Activated CD4-positive, alpha-beta T cell treated with anti-CD3 and anti-CD28 coated beads, Interleukin-2, amount 10 ng/mL, durations not matched to agents 7 days and 5 days (primary cell): ENCODE results near the gene TACC2. TPM values are rescaled to one million over a fixed set of nuclear protein-coding genes. Genes with fewer than 3 reads are reported as not detected.

Source experiments
- CTCF ChIA-PET: fragments of 350-600 bp; sonication (Branson Sonifier 250); formaldehyde crosslinking; loops from one replicate; lab custom pipeline; 2021; ENCODE audit warnings: antibody characterized with exemption; lab: Charles Lee
- POLR2A ChIA-PET: fragments of 350-600 bp; sonication (Branson Sonifier 250); formaldehyde crosslinking; loops from one replicate; lab custom pipeline; 2021; ENCODE audit warnings: antibody characterized with exemption; lab: Charles Lee
- DNase-seq: peaks from one replicate; pipeline ENCODE4 v3.0.0-alpha.2; 2020
- H3K27ac Mint-ChIP-seq: one replicate; pipeline ENCODE4 v1.8.0; 2021; ENCODE audit warnings: mild to moderate bottlenecking, moderate library complexity, mixed read lengths
- H3K27me3 Mint-ChIP-seq: one replicate; pipeline ENCODE4 v1.8.0; 2021; ENCODE audit warnings: mixed read lengths
- H3K36me3 Mint-ChIP-seq: one replicate; pipeline ENCODE4 v1.8.0; 2021; ENCODE audit warnings: low read depth, mixed read lengths
- H3K4me1 Mint-ChIP-seq: one replicate; pipeline ENCODE4 v1.8.0; 2021; ENCODE audit warnings: mixed read lengths
- H3K4me3 Mint-ChIP-seq: one replicate; pipeline ENCODE4 v1.8.0; 2021; ENCODE audit warnings: mild to moderate bottlenecking, moderate library complexity, mixed read lengths
- H3K9me3 Mint-ChIP-seq: one replicate; pipeline ENCODE4 v1.8.0; 2021; ENCODE audit warnings: mixed read lengths
- total RNA-seq, 2 experiments: library from RNA; stranded (reverse); gene quantifications; one replicate each; pipeline ENCODE4 v1.2.3, GENCODE V29; 2021

Gene TACC2
- total RNA-seq, 2 experiments from 2014 or later, result not detected

DNA sequence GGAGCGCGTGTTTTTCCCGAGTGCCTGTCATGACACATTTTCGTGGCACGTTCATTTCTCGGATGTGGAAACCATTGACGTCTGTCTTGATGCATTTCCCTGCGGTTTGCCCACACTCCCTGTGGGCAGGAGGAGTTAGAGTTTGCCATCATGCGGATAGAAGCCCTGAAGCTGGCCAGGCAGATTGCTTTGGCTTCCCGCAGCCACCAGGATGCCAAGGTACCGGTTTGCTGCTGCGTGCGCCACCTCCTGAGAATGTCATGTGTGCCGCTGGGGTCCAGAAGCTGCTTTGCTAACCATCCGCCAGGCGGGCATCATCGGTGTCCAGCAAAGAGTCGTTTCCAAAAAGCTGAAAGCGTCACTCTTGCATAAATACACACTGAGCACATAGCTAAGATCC is 241.3 kb downstream of the TACC2 start:
- no peaks in the 10 kb centered on the region for H3K36me3 Mint-ChIP-seq
- ChIA-PET POLR2A (no interaction called here), CTCF (no interaction called here)
- no peak overlapping the region for H3K27ac Mint-ChIP-seq
- no peaks in the 10 kb centered on the region for H3K9me3 Mint-ChIP-seq
- no peak for DNase-seq
- H3K27me3 Mint-ChIP-seq, result peaks cover 3% of the 10 kb centered on the region
- H3K4me3 Mint-ChIP-seq, result no peak overlapping the region
- no peaks in the 10 kb centered on the region for H3K4me1 Mint-ChIP-seq

DNA sequence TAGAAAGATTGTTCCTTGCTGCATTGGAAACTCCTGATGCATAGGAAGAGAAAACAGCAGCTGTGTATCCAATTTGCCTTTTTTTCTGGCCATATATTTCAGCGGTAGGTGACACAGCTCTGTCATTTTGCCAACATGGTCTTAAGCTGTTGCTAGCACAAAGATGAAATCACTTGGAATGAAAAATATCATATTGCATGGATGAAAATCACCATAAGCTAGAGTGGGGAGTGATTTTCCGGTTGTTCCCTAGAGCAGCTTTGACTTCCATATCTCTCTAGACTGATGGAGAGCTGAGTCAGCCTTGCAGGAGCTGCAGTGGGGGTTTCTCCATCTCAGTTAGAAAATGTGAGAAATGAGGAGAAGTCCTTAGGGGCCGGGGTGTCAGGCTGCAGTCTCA is 243.8 kb downstream of the TACC2 start:
- H3K27ac Mint-ChIP-seq, result no peak overlapping the region
- no peak overlapping the region for H3K4me3 Mint-ChIP-seq
- POLR2A ChIA-PET, result no interaction called here
- no peaks in the 10 kb centered on the region for H3K4me1 Mint-ChIP-seq
- CTCF ChIA-PET, result no interaction called here
- no peaks in the 10 kb centered on the region for H3K36me3 Mint-ChIP-seq
- no peak for DNase-seq
- no peaks in the 10 kb centered on the region for H3K9me3 Mint-ChIP-seq
- no peaks in the 10 kb centered on the region for H3K27me3 Mint-ChIP-seq

DNA sequence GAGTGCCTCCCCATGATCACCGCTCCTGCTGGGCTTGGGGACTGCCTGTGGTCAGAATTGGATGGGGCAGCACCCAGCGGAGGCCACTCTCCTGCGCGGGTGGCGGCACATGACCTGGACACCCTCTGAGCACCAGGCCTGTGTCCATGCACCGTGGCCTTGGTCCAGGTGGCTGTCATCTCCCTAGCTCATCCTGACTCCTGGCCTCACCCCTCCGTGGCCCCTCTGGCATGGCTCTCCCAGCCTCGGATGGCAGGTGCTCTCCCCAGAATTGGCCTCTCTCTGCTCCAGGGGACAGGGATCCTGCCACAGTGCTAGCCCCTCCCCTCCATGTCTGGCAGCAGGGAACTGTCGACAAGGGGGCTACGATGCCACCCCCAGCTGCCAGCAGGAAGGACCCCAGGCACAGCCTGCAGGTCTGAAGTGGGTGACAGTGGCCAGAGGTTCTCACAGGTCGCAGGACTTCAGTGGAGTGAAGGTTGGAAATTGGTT is 244.9 kb downstream of the TACC2 start:
- Mint-ChIP-seq H3K4me1 (no peaks in the 10 kb centered on the region), H3K27ac (no peak overlapping the region), H3K27me3 (no peaks in the 10 kb centered on the region), H3K9me3 (no peaks in the 10 kb centered on the region), H3K4me3 (no peak overlapping the region), H3K36me3 (no peaks in the 10 kb centered on the region)
- no peak for DNase-seq
- ChIA-PET CTCF (interaction anchor here (0.6 kb wide), 1 partner anchor 179 kb away, joined by 3 read pairs; no protein-coding TSS in a partner anchor), POLR2A (no interaction called here)

GRCh38 chr10:122234416-122234815 is 245.5 kb downstream of the TACC2 start:
- Mint-ChIP-seq H3K4me1 (no peaks in the 10 kb centered on the region), H3K9me3 (no peaks in the 10 kb centered on the region), H3K27ac (no peak overlapping the region), H3K27me3 (no peaks in the 10 kb centered on the region), H3K4me3 (no peak overlapping the region), H3K36me3 (no peaks in the 10 kb centered on the region)
- ChIA-PET CTCF (interaction anchor here (0.6 kb wide), 1 partner anchor 179 kb away, joined by 3 read pairs; no protein-coding TSS in a partner anchor), POLR2A (no interaction called here)
- DNase-seq, result no peak

- CTCF ChIA-PET, result no interaction called here
- DNase-seq, result no peak
- H3K9me3 Mint-ChIP-seq, result no peaks in the 10 kb centered on the region
- H3K27me3 Mint-ChIP-seq, result no peaks in the 10 kb centered on the region
- POLR2A ChIA-PET, result no interaction called here
- no peak overlapping the region for H3K27ac Mint-ChIP-seq
- no peaks in the 10 kb centered on the region for H3K4me1 Mint-ChIP-seq
- H3K36me3 Mint-ChIP-seq, result no peaks in the 10 kb centered on the region
- no peak overlapping the region for H3K4me3 Mint-ChIP-seq
These were observed 247.8 kb downstream of the TACC2 start for GRCh38 chr10:122236690-122237306.

DNA sequence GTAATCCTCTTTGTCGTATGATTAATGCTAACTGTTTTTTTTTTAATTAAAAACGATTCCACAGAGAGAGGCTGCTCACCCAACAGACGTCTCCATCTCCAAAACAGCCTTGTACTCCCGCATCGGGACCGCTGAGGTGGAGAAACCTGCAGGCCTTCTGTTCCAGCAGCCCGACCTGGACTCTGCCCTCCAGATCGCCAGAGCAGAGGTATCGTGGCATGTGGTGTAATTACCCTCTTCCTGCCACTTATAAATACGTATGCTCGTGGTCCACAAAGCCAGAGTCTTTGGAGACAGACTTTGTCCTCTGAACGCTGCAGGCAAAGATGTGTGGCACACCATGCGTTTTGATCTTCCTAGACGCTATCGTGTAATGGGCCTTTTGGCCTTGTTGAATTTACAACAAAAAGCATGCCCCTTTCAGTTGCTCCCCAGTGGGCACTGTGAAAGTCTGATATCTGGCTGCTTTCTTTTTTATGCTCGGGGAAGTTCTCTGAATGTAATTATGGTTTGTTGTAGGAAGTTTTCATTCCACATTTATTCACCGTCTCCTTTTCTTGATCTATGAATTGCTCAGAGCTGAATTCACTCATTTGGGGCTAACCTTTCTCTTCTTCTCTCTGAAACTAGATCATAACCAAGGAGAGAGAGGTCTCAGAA is 248.5 kb downstream of the TACC2 start:
- CTCF ChIA-PET, result no interaction called here
- H3K27me3 Mint-ChIP-seq, result no peaks in the 10 kb centered on the region
- no peaks in the 10 kb centered on the region for H3K36me3 Mint-ChIP-seq
- POLR2A ChIA-PET, result no interaction called here
- DNase-seq, result no peak
- H3K27ac Mint-ChIP-seq, result no peak overlapping the region
- no peak overlapping the region for H3K4me3 Mint-ChIP-seq
- no peaks in the 10 kb centered on the region for H3K4me1 Mint-ChIP-seq
- no peaks in the 10 kb centered on the region for H3K9me3 Mint-ChIP-seq

- H3K4me1 Mint-ChIP-seq, result no peaks in the 10 kb centered on the region
- no peaks in the 10 kb centered on the region for H3K27me3 Mint-ChIP-seq
- ChIA-PET POLR2A (no interaction called here), CTCF (interaction anchor here (1.6 kb wide), 1 partner anchor 8 kb away, joined by 3 read pairs; no protein-coding TSS in a partner anchor)
- H3K4me3 Mint-ChIP-seq, result no peak overlapping the region
- no peak overlapping the region for H3K27ac Mint-ChIP-seq
- DNase-seq, result no peak
- no peaks in the 10 kb centered on the region for H3K9me3 Mint-ChIP-seq
- no peaks in the 10 kb centered on the region for H3K36me3 Mint-ChIP-seq
These were observed 250.8 kb downstream of the TACC2 start for GRCh38 chr10:122239578-122240257.

GRCh38 chr10:122240401-122240800 is 251.4 kb downstream of the TACC2 start:
- Mint-ChIP-seq H3K4me1 (no peaks in the 10 kb centered on the region), H3K36me3 (no peaks in the 10 kb centered on the region), H3K9me3 (no peaks in the 10 kb centered on the region), H3K27ac (no peak overlapping the region), H3K27me3 (no peaks in the 10 kb centered on the region), H3K4me3 (no peak overlapping the region)
- POLR2A ChIA-PET, result no interaction called here
- CTCF ChIA-PET, result no interaction called here
- no peak for DNase-seq

- Mint-ChIP-seq H3K36me3 (no peaks in the 10 kb centered on the region), H3K4me3 (no peak overlapping the region), H3K9me3 (no peaks in the 10 kb centered on the region), H3K27me3 (no peaks in the 10 kb centered on the region), H3K4me1 (no peaks in the 10 kb centered on the region), H3K27ac (no peak overlapping the region)
- CTCF ChIA-PET, result no interaction called here
- POLR2A ChIA-PET, result interaction anchor here (0.6 kb wide), 1 partner anchor 763 kb away, joined by 6 read pairs; no protein-coding TSS in a partner anchor
- DNase-seq, result no peak
These were observed 252.9 kb downstream of the TACC2 start for GRCh38 chr10:122241836-122242235.

GRCh38 chr10:122243550-122243949 is 254.6 kb downstream of the TACC2 start:
- DNase-seq, result no peak
- Mint-ChIP-seq H3K9me3 (no peaks in the 10 kb centered on the region), H3K4me3 (no peak overlapping the region), H3K27ac (no peak overlapping the region), H3K27me3 (no peaks in the 10 kb centered on the region), H3K36me3 (no peaks in the 10 kb centered on the region), H3K4me1 (no peaks in the 10 kb centered on the region)
- CTCF ChIA-PET, result no interaction called here
- POLR2A ChIA-PET, result no interaction called here

- no peaks in the 10 kb centered on the region for H3K9me3 Mint-ChIP-seq
- no peaks in the 10 kb centered on the region for H3K36me3 Mint-ChIP-seq
- no peak overlapping the region for H3K27ac Mint-ChIP-seq
- no peak overlapping the region for H3K4me3 Mint-ChIP-seq
- no peaks in the 10 kb centered on the region for H3K4me1 Mint-ChIP-seq
- ChIA-PET POLR2A (no interaction called here), CTCF (no interaction called here)
- no peaks in the 10 kb centered on the region for H3K27me3 Mint-ChIP-seq
- DNase-seq, result no peak
These were observed 255.3 kb downstream of the TACC2 start for GRCh38 chr10:122244001-122244975.

- H3K4me3 Mint-ChIP-seq, result no peak overlapping the region
- H3K9me3 Mint-ChIP-seq, result no peaks in the 10 kb centered on the region
- CTCF ChIA-PET, result no interaction called here
- no peak for DNase-seq
- no peaks in the 10 kb centered on the region for H3K27me3 Mint-ChIP-seq
- POLR2A ChIA-PET, result no interaction called here
- H3K27ac Mint-ChIP-seq, result no peak overlapping the region
- H3K4me1 Mint-ChIP-seq, result no peaks in the 10 kb centered on the region
- H3K36me3 Mint-ChIP-seq, result no peaks in the 10 kb centered on the region
These were observed 256.2 kb downstream of the TACC2 start for GRCh38 chr10:122245136-122245535.
